IPS DF 6.9 (cell line): Measurements from ENCODE around the gene KDM1B.

Source experiments
- DNase-seq: peaks from one replicate; pipeline ENCODE4 v3.0.0-alpha.2; 2013; ENCODE audit warnings: low read depth, low spot score
- H3K27ac ChIP-seq: one replicate; pipeline ENCODE4 v1.5.1; 2013; ENCODE audit warnings: low read length, control low read depth
- H3K27me3 ChIP-seq: 2 replicates; pipeline ENCODE4 v1.6.1; 2013; ENCODE audit warnings: mild to moderate bottlenecking, low read length; ENCODE audit not compliant: control insufficient read depth, insufficient read depth
- H3K36me3 ChIP-seq: 2 replicates; pipeline ENCODE4 v1.6.1; 2013; ENCODE audit warnings: low read length; ENCODE audit not compliant: control insufficient read depth, insufficient read depth
- H3K4me1 ChIP-seq: 2 replicates; pipeline ENCODE4 v1.6.1; 2013; ENCODE audit warnings: low read length; ENCODE audit not compliant: control insufficient read depth, insufficient read depth
- H3K4me3 ChIP-seq: 2 replicates; pipeline ENCODE4 v1.5.1; 2013; ENCODE audit warnings: mild to moderate bottlenecking, low read length
- H3K9me3 ChIP-seq: 2 replicates; pipeline ENCODE4 v1.6.1; 2013; ENCODE audit warnings: low read length, inconsistent platforms; ENCODE audit not compliant: control insufficient read depth, insufficient read depth
- WGBS: extraction: QIAGEN DNeasy Blood & Tissue Kit; methylation state at CpG from one replicate; pipeline ENCODE4 v1.1.7; 2013; ENCODE audit warnings: mixed read lengths, missing lambda C conversion rate; ENCODE audit not compliant: insufficient read length, insufficient coverage; 5-methylcytosine and 5-hydroxymethylcytosine counted together

KDM1B gene

GRCh38 chr6:18209539-18210197 is 54.4 kb downstream of the KDM1B start:
- no CpG with 5 or more reads among the region's 12 CpGs for WGBS
- 0 out of 2 replicates have a peak, but pooled peaks cover 1% of the 10 kb centered on the region for H3K4me1 ChIP-seq
- no peaks in the 10 kb centered on the region; the same call in 1 of the 2 replicates for H3K36me3 ChIP-seq
- DNase-seq: no peak
- no peaks in the 10 kb centered on the region for H3K9me3 ChIP-seq
- no peak overlapping the region for H3K4me3 ChIP-seq
- no peaks in the 10 kb centered on the region for H3K27me3 ChIP-seq
- H3K27ac ChIP-seq: no peak overlapping the region

- no peak for DNase-seq
- Histone ChIP-seq H3K27me3 (no peaks in the 10 kb centered on the region), H3K36me3 (no peaks in the 10 kb centered on the region; the same call in 1 of the 2 replicates), H3K4me3 (no peak overlapping the region), H3K9me3 (no peaks in the 10 kb centered on the region), H3K4me1 (0 out of 2 replicates have a peak, but pooled peaks cover 1% of the 10 kb centered on the region), H3K27ac (no peak overlapping the region)
- WGBS: no CpG with 5 or more reads among the region's 5 CpGs
Measured at GRCh38 chr6:18210707-18211106, 55.5 kb downstream of the KDM1B start.

GRCh38 chr6:18211338-18211737 is 56.1 kb downstream of the KDM1B start:
- Histone ChIP-seq H3K27ac (no peak overlapping the region), H3K27me3 (no peaks in the 10 kb centered on the region), H3K4me3 (no peak overlapping the region), H3K36me3 (no peaks in the 10 kb centered on the region; the same call in 1 of the 2 replicates), H3K4me1 (0 out of 2 replicates have a peak, but pooled peaks cover 1% of the 10 kb centered on the region), H3K9me3 (no peaks in the 10 kb centered on the region)
- WGBS: no CpG with 5 or more reads among the region's 6 CpGs
- DNase-seq: no peak

- Histone ChIP-seq H3K27ac (no peak overlapping the region), H3K27me3 (no peaks in the 10 kb centered on the region), H3K4me1 (0 out of 2 replicates have a peak, but pooled peaks cover 1% of the 10 kb centered on the region), H3K9me3 (no peaks in the 10 kb centered on the region), H3K36me3 (no peaks in the 10 kb centered on the region; the same call in 1 of the 2 replicates), H3K4me3 (no peak overlapping the region)
- WGBS: no CpG with 5 or more reads among the region's 4 CpGs
- no peak for DNase-seq
Measured at GRCh38 chr6:18212231-18212630, 57.0 kb downstream of the KDM1B start.

GRCh38 chr6:18213439-18213838 is 58.2 kb downstream of the KDM1B start:
- Histone ChIP-seq H3K4me3 (no peak overlapping the region), H3K27ac (no peak overlapping the region), H3K4me1 (no peaks in the 10 kb centered on the region), H3K9me3 (no peaks in the 10 kb centered on the region), H3K36me3 (no peaks in the 10 kb centered on the region; the same call in 1 of the 2 replicates), H3K27me3 (no peaks in the 10 kb centered on the region)
- no CpG with 5 or more reads among the region's 9 CpGs for WGBS
- no peak for DNase-seq

- H3K36me3 ChIP-seq: no peaks in the 10 kb centered on the region; the same call in 1 of the 2 replicates
- no peaks in the 10 kb centered on the region for H3K9me3 ChIP-seq
- H3K27ac ChIP-seq: no peak overlapping the region
- no CpG with 5 or more reads among the region's 4 CpGs for WGBS
- H3K4me1 ChIP-seq: no peaks in the 10 kb centered on the region
- H3K4me3 ChIP-seq: no peak overlapping the region
- no peaks in the 10 kb centered on the region for H3K27me3 ChIP-seq
- no peak for DNase-seq
Measured at GRCh38 chr6:18214003-18214402, 58.8 kb downstream of the KDM1B start.

GRCh38 chr6:18215436-18215835 is 60.2 kb downstream of the KDM1B start:
- Histone ChIP-seq H3K27ac (no peak overlapping the region), H3K4me3 (no peak overlapping the region), H3K27me3 (no peaks in the 10 kb centered on the region), H3K4me1 (no peaks in the 10 kb centered on the region), H3K36me3 (no peaks in the 10 kb centered on the region; the same call in 1 of the 2 replicates), H3K9me3 (no peaks in the 10 kb centered on the region)
- WGBS: no CpG with 5 or more reads among the region's 7 CpGs
- no peak for DNase-seq

GRCh38 chr6:18216411-18216810 is 61.2 kb downstream of the KDM1B start:
- no peaks in the 10 kb centered on the region for H3K9me3 ChIP-seq

GRCh38 chr6:18218233-18218632 is 63.0 kb downstream of the KDM1B start:
- no peak overlapping the region for H3K27ac ChIP-seq
- no peaks in the 10 kb centered on the region for H3K27me3 ChIP-seq
- no peak for DNase-seq
- H3K36me3 ChIP-seq: no peaks in the 10 kb centered on the region
- no peaks in the 10 kb centered on the region for H3K4me1 ChIP-seq
- no peak overlapping the region for H3K4me3 ChIP-seq
- H3K9me3 ChIP-seq: no peaks in the 10 kb centered on the region
- WGBS: no CpG with 5 or more reads among the region's 3 CpGs

More at GRCh38 chr6:18216411-18216810, 61.2 kb downstream of the KDM1B start:
- Histone ChIP-seq H3K4me1 (no peaks in the 10 kb centered on the region), H3K4me3 (no peak overlapping the region), H3K36me3 (no peaks in the 10 kb centered on the region), H3K27ac (no peak overlapping the region), H3K27me3 (no peaks in the 10 kb centered on the region)
- no peak for DNase-seq
- WGBS: no CpG with 5 or more reads among the region's 7 CpGs

- H3K36me3 ChIP-seq: no peaks in the 10 kb centered on the region
- no peaks in the 10 kb centered on the region for H3K27me3 ChIP-seq
- H3K27ac ChIP-seq: no peak overlapping the region
- H3K4me1 ChIP-seq: no peaks in the 10 kb centered on the region
- no CpG with 5 or more reads among the region's 7 CpGs for WGBS
- no peak for DNase-seq
- no peaks in the 10 kb centered on the region for H3K9me3 ChIP-seq
- H3K4me3 ChIP-seq: no peak overlapping the region
Measured at GRCh38 chr6:18219591-18219990, 64.4 kb downstream of the KDM1B start.

GRCh38 chr6:18221288-18221615 is 66.0 kb downstream of the KDM1B start:
- no CpG with 5 or more reads among the region's 4 CpGs for WGBS
- H3K4me3 ChIP-seq: no peak overlapping the region
- no peaks in the 10 kb centered on the region for H3K9me3 ChIP-seq
- no peaks in the 10 kb centered on the region for H3K27me3 ChIP-seq
- DNase-seq: no peak
- peaks cover under 1% of the 10 kb centered on the region; the same call in 1 of the 2 replicates for H3K36me3 ChIP-seq
- no peaks in the 10 kb centered on the region for H3K4me1 ChIP-seq
- H3K27ac ChIP-seq: no peak overlapping the region
